ENCODE measurements around the gene ZMYND11.

Gene ZMYND11

GRCh38 chr10:301536-301935, 166.3 kb downstream of the ZMYND11 start:
- TF ChIP-seq FOXP2 (optimal IDR thresholded peaks at IDR 0.05; ENCODE audit: control extremely low read depth, extremely low read length, insufficient read depth) (no peak), EZH2 (IDR thresholded peaks at IDR 0.05) (no peak), POLR2AphosphoS5 (IDR thresholded peaks at IDR 0.05; ENCODE audit: borderline replicate concordance, low read depth, low read length) (no peak)
- Histone ChIP-seq H3K9me3 (ENCODE audit: low read depth, low read length) (no peaks in the 10 kb centered on the region), H3K4me3 (no peak overlapping the region), H3K27ac (no peak overlapping the region), H3K36me3 (ENCODE audit: insufficient read depth, low read length) (no peaks in the 10 kb centered on the region), H3K9ac (ENCODE audit: insufficient read length) (no peak overlapping the region)
- no peak for DNase-seq (ENCODE audit: low read depth, low spot score)
